ENCODE measurements around the gene DNM3. TPM values are rescaled to one million over a fixed set of nuclear protein-coding genes. Genes with fewer than 3 reads are reported as not detected.

The DNM3 gene
- total RNA-seq, 1 donor from 2014 or later, result 7.7 TPM

DNA sequence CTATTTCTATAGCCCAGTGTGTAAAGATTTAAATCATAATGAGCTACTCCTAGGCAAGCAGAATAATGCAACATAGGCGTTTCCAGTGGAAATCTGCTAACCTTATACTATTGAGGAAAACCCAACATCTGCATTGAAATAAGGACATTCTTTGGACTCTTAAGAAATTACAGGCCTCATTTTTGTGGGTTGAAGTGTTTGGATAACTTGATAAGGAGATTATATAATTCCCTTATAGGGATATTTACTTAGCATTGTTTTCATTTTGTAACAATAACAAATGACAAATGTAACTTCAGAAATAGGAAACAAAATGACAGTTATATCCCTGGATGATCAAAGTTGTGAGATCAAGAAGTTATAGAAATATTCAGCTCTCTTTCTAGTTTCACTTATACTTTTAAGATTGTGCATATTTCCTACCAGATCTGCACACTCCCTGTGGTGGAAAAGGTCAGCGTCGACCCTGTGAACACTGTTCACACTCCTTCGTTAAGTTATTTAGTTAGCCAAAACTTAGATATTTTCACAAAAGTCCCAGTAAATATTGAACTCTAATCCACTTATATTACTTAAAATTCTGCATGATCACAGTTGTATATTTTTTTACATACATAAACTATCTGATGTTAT is 294.8 kb downstream of the DNM3 start:
- Mint-ChIP-seq H3K27me3 (ENCODE audit: unreplicated experiment) (peaks cover 1% of the 10 kb centered on the region), H3K9me3 (ENCODE audit: unreplicated experiment) (no peaks in the 10 kb centered on the region), H3K36me3 (ENCODE audit: low read depth, unreplicated experiment) (no peaks in the 10 kb centered on the region), H3K4me1 (ENCODE audit: unreplicated experiment) (peaks cover 4% of the 10 kb centered on the region), H3K4me3 (ENCODE audit: unreplicated experiment) (no peak overlapping the region), H3K27ac (ENCODE audit: unreplicated experiment) (no peak overlapping the region)
- TF ChIP-seq, protein P1, sequence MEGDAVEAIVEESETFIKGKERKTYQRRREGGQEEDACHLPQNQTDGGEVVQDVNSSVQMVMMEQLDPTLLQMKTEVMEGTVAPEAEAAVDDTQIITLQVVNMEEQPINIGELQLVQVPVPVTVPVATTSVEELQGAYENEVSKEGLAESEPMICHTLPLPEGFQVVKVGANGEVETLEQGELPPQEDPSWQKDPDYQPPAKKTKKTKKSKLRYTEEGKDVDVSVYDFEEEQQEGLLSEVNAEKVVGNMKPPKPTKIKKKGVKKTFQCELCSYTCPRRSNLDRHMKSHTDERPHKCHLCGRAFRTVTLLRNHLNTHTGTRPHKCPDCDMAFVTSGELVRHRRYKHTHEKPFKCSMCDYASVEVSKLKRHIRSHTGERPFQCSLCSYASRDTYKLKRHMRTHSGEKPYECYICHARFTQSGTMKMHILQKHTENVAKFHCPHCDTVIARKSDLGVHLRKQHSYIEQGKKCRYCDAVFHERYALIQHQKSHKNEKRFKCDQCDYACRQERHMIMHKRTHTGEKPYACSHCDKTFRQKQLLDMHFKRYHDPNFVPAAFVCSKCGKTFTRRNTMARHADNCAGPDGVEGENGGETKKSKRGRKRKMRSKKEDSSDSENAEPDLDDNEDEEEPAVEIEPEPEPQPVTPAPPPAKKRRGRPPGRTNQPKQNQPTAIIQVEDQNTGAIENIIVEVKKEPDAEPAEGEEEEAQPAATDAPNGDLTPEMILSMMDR (IDR thresholded peaks at IDR 0.05; ENCODE audit: unreplicated experiment), result no peak
- no peak for DNase-seq (ENCODE audit: low spot score)

DNA sequence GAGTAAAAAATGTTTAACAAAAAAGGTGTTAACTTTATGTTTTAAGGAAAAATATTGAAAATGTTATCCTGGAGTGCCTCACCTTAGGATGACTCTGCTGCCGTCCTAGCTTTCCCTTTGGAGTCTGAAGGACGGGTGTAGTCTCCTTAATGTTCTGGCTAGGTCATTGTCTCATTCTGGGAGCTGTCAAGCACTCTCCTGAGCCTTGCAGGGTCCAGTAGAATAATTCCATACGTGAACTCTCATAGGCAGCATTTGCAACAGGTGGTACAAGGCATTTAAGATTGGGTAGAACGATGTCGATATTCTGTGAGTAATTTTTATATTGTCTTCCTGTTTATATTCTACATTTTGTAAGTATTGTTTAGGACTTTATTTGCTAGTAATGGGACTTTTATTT is 295.6 kb downstream of the DNM3 start:
- H3K4me3 Mint-ChIP-seq (ENCODE audit: unreplicated experiment), result no peak overlapping the region
- no peaks in the 10 kb centered on the region for H3K36me3 Mint-ChIP-seq (ENCODE audit: low read depth, unreplicated experiment)
- H3K27me3 Mint-ChIP-seq (ENCODE audit: unreplicated experiment), result peaks cover 1% of the 10 kb centered on the region
- no peaks in the 10 kb centered on the region for H3K9me3 Mint-ChIP-seq (ENCODE audit: unreplicated experiment)
- DNase-seq (ENCODE audit: low spot score), result no peak
- H3K4me1 Mint-ChIP-seq (ENCODE audit: unreplicated experiment), result peaks cover 11% of the 10 kb centered on the region
- TF ChIP-seq, protein P1 (IDR thresholded peaks at IDR 0.05; ENCODE audit: unreplicated experiment), result no peak
- no peak overlapping the region for H3K27ac Mint-ChIP-seq (ENCODE audit: unreplicated experiment)

DNA sequence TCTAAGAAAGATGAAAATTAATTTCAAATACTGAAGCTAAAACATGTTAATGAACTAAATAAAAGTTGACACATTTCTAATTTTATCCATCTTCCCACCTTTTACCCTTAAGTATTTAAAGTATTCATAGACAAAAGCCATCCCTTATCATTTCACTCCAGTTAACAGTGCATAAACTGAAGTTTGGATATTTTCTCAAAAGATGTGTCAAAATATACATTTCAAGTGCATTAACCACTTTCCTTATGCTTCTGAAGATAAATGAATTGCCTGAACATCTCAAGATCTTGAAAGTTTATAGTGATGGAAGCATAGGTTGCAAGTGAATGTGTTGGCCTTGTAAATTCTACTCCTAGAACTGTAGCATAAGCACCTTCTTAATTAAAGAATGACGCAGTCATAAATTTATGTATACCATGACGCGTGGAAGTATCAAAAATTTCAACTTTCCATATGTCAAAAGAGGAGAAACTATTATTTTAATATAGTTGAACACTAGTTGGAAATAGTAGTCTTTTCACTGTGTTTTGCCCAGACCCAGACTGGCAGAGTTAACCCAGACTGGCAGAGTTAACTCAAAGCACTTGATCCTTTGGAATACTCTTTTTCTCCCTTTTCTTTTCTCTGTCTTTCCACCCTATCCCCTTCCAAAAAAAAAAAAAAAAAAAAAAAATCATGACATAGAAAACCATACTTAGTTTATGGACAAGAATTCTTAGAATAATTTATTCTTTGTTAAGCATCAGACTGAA is 296.6 kb downstream of the DNM3 start:
- TF ChIP-seq, protein P1 (IDR thresholded peaks at IDR 0.05; ENCODE audit: unreplicated experiment), result no peak
- H3K36me3 Mint-ChIP-seq (ENCODE audit: low read depth, unreplicated experiment), result no peaks in the 10 kb centered on the region
- no peak for DNase-seq (ENCODE audit: low spot score)
- peaks cover 11% of the 10 kb centered on the region for H3K4me1 Mint-ChIP-seq (ENCODE audit: unreplicated experiment)
- no peak overlapping the region for H3K27ac Mint-ChIP-seq (ENCODE audit: unreplicated experiment)
- H3K27me3 Mint-ChIP-seq (ENCODE audit: unreplicated experiment), result peaks cover 1% of the 10 kb centered on the region
- H3K4me3 Mint-ChIP-seq (ENCODE audit: unreplicated experiment), result no peak overlapping the region
- H3K9me3 Mint-ChIP-seq (ENCODE audit: unreplicated experiment), result no peaks in the 10 kb centered on the region

DNA sequence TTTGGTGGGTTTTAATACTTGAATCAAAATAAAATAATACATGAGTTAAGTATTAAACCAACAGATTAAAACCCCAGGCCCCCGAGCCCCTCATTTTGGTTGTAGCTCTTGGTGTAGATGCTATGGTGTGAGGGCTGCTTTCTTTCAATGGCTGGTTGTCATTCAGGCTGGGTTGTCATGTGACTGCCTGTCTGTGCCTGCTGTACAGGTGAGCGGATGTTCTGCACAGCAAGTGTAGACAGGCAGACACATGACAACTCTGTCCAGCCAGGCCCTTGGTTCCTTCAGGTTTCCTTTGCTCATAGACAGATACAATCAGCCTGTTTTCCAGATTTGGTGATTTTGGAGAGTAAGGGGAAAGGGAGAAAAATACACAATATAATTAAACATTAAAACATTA is 297.3 kb downstream of the DNM3 start:
- Mint-ChIP-seq H3K4me3 (ENCODE audit: unreplicated experiment) (no peak overlapping the region), H3K27me3 (ENCODE audit: unreplicated experiment) (peaks cover 1% of the 10 kb centered on the region), H3K27ac (ENCODE audit: unreplicated experiment) (no peak overlapping the region), H3K4me1 (ENCODE audit: unreplicated experiment) (peaks cover 19% of the 10 kb centered on the region), H3K36me3 (ENCODE audit: low read depth, unreplicated experiment) (no peaks in the 10 kb centered on the region), H3K9me3 (ENCODE audit: unreplicated experiment) (no peaks in the 10 kb centered on the region)
- DNase-seq (ENCODE audit: low spot score), result no peak
- TF ChIP-seq, protein P1 (IDR thresholded peaks at IDR 0.05; ENCODE audit: unreplicated experiment), result no peak

DNA sequence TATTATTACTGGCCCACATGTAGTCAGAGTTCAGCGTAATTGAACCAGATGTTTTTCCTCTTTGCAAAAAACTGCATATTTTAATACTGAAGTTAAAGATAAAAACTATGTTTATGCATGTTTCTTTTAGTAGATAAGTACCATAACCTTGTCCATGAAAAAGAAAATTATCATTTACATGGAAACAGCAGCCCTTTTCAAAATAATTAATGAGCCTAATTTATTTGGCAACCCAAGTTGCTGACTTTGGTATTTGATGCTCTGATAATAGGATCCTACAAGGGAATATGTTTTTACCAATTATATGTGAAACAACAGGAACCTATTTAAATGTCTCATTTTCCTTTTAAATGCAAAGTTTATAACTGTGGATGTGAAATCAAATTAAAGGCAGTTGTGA is 297.9 kb downstream of the DNM3 start:
- Mint-ChIP-seq H3K4me3 (ENCODE audit: unreplicated experiment) (no peak overlapping the region), H3K27me3 (ENCODE audit: unreplicated experiment) (peaks cover 1% of the 10 kb centered on the region), H3K36me3 (ENCODE audit: low read depth, unreplicated experiment) (no peaks in the 10 kb centered on the region), H3K9me3 (ENCODE audit: unreplicated experiment) (no peaks in the 10 kb centered on the region), H3K4me1 (ENCODE audit: unreplicated experiment) (peaks cover 22% of the 10 kb centered on the region), H3K27ac (ENCODE audit: unreplicated experiment) (no peak overlapping the region)
- no peak for DNase-seq (ENCODE audit: low spot score)
- TF ChIP-seq, protein P1 (IDR thresholded peaks at IDR 0.05; ENCODE audit: unreplicated experiment), result no peak

Data from endothelial cell (in vitro differentiated cells).